ENCODE results near the gene TMEM128.

GRCh38 chr4:4203688-4204400 is 44.2 kb downstream of the TMEM128 start:
- TF ChIP-seq CTCF (IDR thresholded peaks at IDR 0.05; ENCODE audit: low read length) (no peak), EZH2 (IDR thresholded peaks at IDR 0.05; ENCODE audit: borderline replicate concordance, low read length) (no peak)
